ENCODE results near the gene TAOK3.
"Not testable (repeated sequence)": the region's sequence is repeated elsewhere in the genome, so short reads cannot be mapped to it uniquely, and the experiment has no call there.

Gene TAOK3

GRCh38 chr12:118336123-118336522 lies 36.6 kb downstream of the TAOK3 start:
- no peak for DNase-seq

- no peak for DNase-seq
These were observed 37.7 kb downstream of the TAOK3 start for GRCh38 chr12:118334939-118335567.

GRCh38 chr12:118334241-118334640 lies 38.5 kb downstream of the TAOK3 start:
- DNase-seq = no peak

GRCh38 chr12:118332511-118332910 lies 40.2 kb downstream of the TAOK3 start:
- DNase-seq = no peak

- no peak for DNase-seq
These were observed 42.2 kb downstream of the TAOK3 start for GRCh38 chr12:118330421-118331018.

GRCh38 chr12:118328486-118329330 lies 44.0 kb downstream of the TAOK3 start:
- DNase-seq = no peak

GRCh38 chr12:118327391-118327790 lies 45.3 kb downstream of the TAOK3 start:
- DNase-seq = no peak

GRCh38 chr12:118326991-118327390 lies 45.7 kb downstream of the TAOK3 start:
- DNase-seq = no peak

GRCh38 chr12:118325081-118325480 lies 47.6 kb downstream of the TAOK3 start:
- no peak for DNase-seq

- DNase-seq = no peak
These were observed 53.1 kb downstream of the TAOK3 start for GRCh38 chr12:118319627-118320026.

GRCh38 chr12:118318744-118319143 lies 54.0 kb downstream of the TAOK3 start:
- no peak for DNase-seq

GRCh38 chr12:118317729-118318128 lies 55.0 kb downstream of the TAOK3 start:
- DNase-seq = no peak

- DNase-seq = no peak
These were observed 56.9 kb downstream of the TAOK3 start for GRCh38 chr12:118315821-118316220.

GRCh38 chr12:118312578-118312977 lies 60.1 kb downstream of the TAOK3 start:
- DNase-seq = no peak

- DNase-seq = no peak
These were observed 61.0 kb downstream of the TAOK3 start for GRCh38 chr12:118311666-118312065.

GRCh38 chr12:118310320-118310719 lies 62.4 kb downstream of the TAOK3 start:
- no peak for DNase-seq

GRCh38 chr12:118308006-118308405 lies 64.7 kb downstream of the TAOK3 start:
- DNase-seq = not testable (repeated sequence)

GRCh38 chr12:118307069-118307954 lies 65.4 kb downstream of the TAOK3 start:
- no peak for DNase-seq

GRCh38 chr12:118304093-118304492 lies 68.6 kb downstream of the TAOK3 start:
- DNase-seq = no peak

- DNase-seq = no peak
These were observed 70.7 kb downstream of the TAOK3 start for GRCh38 chr12:118302053-118302452.

GRCh38 chr12:118299791-118300460 lies 72.8 kb downstream of the TAOK3 start:
- no peak for DNase-seq

GRCh38 chr12:118297284-118297683 lies 75.4 kb downstream of the TAOK3 start:
- no peak for DNase-seq

Data from effector CD8-positive, alpha-beta T cell (primary cell).